SKM-1 (cell line): ENCODE data around the gene RERE.

Source experiments
- DNase-seq: peaks from one replicate; lab custom pipeline; 2025; ENCODE audit not compliant: unreplicated experiment; lab: John Stamatoyannopoulos, UW

The RERE gene

DNA sequence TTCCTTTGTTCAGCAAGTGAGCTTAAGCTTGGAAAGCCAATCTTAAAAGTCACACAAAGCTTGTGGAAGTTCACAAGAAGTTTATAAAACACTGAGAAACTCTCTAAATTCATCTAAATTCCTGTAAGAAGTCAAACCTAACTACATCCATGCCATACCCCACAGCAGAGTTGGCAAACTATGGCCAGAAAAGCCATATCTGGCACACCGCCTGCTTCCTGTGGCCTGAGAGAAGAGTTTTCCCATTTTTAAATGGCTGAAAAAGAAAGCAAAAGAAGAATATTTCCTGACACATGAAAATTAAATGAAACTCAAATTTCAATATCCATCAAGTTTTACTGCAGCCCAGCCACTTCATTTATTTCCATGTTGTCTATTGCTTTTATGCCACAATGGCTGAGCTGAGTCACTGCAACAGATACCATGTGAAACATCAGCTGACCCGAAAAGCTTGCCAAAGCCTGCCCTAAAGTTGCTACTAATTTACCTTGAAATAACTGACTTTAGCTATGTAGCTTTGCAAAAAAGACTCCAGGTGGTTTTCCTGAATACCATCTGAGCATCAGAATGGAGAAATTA, 262.4 kb downstream of the RERE start:
- DNase-seq, result no peak

DNA sequence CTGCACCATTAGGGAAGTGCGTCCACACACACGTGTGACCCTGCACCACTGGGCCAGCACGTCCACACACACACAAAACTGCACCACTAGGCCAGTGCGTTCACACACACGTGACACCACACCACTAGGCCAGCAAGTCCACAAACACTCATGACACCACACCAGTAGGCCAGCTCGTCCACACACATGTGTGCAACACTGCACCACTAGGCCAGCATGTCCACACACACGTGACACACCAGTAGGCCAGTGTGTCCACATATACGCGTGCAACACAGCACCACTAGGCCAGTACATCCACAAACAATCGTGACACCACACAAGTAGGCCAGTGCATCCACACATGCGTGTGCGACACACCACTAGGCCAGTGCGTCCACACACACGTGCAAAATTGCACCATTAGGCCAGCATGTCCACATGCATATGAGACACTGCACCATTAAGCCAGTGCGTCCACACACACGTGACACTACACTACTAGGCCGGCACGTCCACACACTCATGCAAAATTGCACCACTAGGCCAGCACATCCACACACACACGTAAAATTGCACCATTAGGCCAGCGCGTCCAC, 264.5 kb downstream of the RERE start:
- DNase-seq, result no peak

DNA sequence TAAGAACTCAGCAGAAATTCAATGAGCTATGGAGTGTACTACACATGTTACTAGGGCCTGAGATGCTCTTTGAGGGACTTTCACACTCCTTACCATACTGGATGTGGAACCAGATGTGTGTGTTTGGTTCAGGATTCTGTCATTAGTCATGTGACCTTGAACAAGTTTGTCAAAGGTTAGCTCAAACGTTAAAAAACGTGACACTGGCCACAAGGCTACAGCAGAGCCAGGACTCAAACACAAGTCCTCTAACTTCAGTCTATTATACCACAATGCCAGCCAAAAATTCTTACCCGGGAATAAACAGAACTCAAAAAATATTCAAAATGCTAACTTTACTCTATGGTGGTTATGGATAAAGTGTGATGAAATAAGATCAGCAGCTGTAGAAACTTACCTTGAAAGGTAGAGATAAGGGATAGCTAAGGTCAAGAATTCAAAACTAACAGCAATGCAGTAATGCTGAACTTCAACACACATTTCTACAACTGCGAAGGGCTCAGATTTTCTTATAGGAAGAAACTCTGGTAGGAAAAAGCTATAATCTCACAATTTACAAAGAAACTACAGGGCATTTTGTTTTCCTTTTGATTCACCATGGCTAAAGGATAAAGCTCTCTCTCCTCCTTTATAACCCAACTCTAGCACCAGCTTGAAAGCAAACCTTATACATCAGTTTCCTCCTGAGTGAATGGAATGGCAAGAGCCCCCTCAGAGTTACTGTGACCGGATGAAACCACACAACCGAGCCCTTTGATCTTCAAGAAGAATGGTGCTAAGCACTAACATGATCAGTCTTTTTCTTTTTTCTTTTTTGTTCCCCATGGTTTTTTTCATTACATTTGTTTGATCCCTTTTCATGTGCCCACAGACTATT, 265.6 kb downstream of the RERE start:
- no peak for DNase-seq

DNA sequence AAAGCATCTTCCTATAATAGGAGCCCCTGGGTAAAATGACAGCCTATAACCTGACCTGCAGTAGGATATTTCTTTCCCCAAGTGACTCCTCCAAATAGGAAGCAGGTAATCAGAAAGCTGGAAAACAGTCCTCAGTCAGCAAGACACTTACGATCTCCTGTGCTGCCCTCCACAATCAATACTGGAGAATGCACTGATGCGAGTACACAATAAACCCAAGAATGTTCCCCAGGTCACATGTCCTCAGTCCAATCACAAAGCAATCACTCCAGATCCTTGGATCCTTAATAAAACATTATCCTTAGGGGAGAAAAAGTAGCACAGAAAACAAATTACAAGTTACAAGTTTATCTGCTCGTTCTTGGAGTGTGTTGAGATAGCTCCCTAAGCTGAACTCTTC, 266.4 kb downstream of the RERE start:
- no peak for DNase-seq

DNA sequence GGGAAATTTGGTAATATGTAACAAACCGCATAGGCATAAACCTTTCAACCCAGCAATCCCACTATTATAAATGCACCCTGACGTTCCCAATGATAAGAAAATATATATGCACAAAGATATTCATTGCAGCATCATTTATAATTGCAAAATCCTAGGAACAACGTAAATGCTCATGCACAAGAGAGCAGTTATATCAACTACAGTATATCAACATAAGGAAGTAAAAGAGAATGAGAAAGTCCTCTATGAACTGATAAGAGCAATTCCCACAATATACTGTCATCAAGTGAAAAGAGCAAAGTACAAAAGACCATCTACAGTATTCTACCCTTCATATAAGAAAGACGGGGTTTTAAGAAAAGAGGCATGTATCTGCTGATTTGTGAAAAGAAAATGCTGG, 269.6 kb downstream of the RERE start:
- DNase-seq, result no peak

DNA sequence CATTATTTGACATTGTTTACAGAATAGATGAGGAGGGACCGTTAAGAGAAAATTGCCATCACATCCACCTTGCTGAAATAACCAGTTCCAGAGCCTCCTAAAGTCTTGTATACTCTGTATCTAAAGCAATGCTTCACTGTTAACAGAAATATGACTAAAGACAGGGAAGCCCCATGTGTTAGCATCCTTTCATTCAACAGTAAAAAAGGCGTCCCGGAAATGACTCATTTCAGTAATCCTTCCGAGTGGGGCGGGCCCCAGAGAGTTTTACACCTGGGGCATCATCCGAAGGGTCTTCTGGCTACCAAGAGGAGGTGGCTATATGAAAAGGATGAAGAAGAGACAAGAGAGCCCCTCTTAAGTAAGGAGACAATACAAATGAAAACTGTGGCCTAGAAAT, 272.4 kb downstream of the RERE start:
- no peak for DNase-seq

DNA sequence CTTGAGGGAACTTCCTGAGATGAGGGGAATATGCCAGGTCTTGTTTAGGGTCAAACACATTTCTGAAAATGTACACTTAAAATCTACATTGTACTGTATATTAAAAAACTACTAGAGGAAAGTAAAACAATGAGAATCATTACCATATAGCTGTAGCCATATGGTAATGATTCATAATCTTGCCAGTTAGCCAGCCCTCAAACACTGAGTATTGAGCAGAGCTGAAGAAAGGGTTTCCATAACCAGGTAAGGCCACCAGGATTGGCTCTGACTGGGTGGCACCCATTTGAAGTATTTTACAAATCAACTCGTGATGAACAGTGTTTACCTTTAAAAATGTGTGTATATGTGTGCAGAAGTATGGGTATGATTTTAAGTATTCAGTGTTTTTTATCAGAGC, 272.8 kb downstream of the RERE start:
- no peak for DNase-seq

DNA sequence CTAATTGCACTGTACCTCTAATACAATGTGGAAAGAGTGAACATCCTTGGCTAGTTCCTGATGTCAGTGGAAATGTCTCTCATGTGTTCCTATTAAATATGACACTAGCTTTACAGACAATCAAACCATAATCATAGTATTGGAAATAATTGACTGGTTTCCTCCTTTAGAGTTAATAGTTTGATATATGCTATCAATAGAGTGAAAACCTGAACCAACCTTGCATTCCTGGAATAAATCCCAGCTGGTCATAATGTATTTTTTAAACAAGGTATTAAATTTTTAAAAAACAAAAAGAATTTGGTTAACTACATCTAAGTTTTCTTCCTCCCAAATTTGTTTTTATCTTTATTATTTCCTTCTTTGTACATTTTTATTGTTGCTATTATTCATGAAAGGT, 273.5 kb downstream of the RERE start:
- DNase-seq, result no peak

DNA sequence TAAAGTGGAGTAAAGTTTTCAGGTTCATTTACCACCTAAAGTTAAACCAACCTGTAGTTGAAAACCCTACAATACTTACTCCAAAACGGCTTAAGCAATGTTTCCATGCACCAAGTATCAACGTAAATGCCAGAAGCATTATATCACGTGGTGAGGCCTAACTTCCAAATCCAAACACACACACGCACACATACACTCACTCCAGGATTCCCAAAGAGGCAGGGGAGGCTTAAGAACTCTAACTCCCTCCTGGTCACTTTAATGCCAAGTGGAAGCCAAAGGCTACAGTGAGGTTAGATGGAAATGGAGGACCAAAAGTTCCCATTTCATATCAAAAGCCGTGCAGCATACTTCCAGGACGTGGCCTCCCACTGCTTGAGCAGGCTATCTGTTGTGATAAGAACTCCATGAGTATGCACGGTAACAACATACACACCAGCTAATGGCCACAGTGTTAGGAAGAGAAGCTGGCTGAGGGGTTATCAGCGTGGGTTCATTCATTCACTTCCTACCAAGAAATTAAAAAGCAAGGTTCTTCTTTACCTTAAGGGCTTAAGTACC, 275.4 kb downstream of the RERE start:
- no peak for DNase-seq

DNA sequence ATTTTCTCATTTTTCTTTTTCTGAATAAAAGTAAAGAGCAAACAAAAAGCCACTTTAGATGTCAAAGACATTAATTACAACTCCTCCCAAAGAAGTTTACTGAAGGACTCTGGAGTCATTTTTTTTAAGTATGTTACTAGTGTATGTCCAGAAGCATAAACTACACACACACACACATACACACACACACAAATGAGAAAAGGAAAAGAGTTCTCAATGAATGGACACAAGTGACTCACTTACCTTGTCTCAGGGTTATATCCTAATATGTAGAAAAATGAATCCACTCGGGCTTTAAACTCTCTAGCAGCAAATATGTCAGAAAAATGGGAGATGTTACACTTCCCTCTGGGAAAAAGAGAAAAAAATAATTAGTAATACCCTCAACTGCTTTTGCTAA, 276.5 kb downstream of the RERE start:
- DNase-seq, result no peak

DNA sequence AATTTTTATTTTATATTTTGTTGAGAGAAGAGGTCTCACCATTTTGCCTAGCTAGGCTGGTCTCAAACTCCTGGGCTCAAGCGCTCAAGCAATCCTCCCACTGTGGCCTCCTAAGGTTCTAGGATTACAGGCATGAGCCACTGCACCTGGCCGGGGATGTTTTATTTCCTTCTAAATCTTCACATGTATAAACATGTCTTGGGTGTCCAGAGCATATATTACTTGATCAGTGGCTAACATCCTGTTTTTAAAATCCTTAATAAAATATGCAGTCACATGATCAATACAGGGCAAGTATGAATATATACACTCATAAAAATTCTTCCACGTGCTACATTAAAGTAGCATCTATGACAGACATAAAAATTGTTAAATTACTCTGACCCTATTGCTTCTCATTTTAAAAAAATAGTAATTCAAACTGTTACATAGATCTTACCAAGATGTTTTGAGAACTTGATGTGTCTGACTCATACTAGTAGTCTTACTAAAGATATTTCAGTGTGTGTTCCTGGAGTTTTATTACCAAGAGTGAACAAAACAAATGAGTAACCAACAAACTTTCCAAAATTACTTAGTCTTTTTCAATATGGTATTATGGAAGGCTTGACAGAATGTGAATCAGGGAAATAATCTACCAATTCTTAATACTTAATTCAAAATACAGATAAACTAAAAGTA, 277.0 kb downstream of the RERE start:
- no peak for DNase-seq

DNA sequence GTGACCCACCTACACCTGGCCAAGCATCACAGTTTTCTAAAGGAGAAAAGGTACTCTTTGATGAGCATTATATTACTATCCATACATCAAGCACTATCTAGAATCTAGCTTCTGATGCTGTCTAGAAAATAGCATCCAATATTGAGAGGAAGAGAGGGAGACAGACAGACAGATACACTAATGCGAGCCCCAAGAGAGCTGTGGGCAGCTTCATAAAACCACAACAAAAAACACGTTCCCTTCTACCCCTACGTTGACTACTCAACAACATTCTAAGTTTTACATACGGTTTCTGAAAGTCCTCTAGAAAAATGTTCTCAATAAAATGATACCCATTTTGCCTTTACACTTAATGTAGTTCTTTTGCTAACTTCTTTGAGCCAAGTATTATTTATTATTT, 277.8 kb downstream of the RERE start:
- no peak for DNase-seq

DNA sequence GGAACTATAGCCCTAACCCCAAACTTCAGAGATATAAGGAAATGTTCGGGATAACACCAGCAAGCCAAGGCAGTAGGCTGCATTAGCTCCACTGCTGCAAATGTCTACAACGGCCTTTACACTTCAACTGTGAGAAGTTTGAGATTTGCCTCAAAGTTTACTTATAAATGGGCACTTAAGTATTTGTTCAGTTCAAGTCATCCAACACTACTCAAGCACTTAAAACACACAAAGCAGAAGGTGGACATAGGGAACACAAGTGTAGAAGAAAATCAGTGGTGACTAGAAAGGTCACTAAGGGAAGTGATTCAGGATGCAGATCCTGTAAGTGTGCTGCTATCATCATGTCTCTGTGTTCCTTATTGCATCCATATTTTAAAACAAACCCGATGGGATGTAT, 278.9 kb downstream of the RERE start:
- DNase-seq, result no peak

DNA sequence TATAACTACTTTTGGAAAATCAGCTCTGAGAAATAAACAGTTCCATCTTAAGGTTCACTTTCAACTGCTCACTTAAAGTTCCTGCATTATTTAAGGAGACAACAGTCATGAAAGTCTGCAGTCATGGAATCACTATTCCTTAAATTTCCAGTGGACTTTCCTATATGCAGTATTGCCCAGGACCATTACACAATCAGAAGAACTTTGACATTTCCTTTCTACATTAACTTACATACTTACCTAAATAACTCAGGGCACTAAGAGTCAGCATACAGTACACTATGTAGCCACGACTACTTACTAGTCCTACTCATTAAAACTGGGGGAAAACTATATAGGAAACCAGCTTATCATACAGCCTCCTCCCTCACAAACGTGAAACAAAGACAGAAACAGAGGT, 279.4 kb downstream of the RERE start:
- DNase-seq, result no peak

DNA sequence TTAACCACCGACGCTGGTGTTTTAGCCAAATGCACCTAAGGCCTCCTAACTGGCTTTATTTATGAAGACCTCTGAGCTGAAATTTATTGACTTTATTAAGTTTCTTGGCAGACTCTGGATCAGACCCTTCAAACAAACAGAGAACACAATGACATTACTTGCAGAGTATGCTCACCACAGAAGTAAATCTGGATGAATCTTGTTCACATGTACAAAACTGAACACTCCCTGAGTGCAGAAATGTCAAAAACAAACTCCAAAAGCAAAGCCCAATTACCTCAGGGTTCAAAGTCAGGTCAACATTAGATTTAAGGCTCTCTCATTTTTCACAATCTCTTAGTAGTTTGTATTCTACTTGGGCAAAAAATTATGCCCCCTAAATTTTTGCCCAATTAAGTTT, 280.9 kb downstream of the RERE start:
- DNase-seq, result no peak

DNA sequence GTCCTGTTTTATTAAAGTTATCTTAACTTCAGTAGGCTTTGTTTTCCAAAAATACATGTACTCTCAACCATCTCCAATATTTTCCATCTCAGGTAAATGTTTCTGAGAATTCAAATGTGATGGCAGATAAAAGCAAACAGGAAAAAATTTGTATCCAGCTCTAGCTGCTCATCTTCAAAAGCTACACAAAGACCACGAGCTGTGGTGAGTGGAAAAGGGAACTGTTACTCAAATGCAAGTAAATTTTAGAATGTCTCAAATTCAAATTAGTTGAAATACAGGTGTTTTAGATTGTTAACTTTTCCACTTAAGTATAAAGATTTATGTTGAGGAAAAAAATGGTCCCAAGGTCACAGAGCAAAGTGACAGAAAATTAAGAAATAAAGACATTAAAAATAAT, 283.5 kb downstream of the RERE start:
- no peak for DNase-seq

DNA sequence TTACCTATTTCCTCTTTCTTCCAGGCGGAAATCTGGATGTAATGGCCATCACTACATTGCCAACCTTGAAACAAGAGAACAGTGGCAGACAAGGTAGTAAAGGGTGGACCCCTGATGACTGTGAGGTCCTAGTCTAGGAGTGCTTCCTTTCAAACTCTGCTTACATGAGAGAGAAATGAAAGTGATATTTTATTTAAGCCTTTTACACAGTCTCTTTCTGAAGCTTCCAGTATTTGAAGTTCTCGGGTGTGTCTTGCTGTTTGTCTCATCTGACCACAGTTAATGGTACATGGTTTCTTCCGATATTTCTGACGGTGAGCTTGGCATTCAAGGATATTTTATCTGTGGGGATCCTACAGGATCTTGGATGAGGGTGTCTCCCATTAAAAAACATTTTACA, 284.3 kb downstream of the RERE start:
- DNase-seq, result no peak

DNA sequence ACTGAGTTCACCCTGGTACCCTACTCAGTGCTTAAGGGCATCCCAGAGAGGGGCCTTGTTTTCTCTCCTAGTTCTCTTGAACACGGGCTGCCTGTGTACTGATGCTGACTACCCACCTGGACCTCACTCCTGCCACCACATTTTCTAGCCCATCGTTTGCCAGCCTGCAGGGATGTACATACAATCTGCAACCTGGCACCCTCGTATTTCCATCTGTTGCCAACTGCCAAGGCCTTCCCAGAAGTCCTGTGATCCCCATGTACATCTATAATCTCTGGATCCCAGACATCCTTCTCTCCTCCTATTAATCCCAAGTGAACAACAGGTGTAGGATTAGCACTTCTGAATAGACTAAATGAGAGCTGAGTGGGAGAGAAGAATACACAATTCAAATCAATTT, 287.5 kb downstream of the RERE start:
- no peak for DNase-seq

DNA sequence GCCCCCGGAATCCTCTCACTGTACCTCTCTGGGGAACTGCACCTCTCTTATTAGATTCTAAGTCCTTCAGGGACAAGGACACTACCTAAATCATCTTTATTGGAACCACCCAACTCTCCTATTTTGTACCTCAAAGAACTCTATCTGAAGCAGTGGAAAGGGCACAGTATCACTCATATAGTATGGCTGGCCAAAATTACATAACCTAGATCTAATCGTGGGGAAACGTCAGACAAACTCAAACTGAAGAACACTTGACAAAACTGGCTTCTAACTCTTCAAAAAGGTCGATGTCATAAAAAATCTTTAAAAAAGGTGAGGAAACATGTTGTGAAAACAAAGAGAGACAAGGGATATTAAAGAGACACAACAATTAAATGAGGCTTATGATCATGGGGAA, 289.5 kb downstream of the RERE start:
- DNase-seq, result no peak

DNA sequence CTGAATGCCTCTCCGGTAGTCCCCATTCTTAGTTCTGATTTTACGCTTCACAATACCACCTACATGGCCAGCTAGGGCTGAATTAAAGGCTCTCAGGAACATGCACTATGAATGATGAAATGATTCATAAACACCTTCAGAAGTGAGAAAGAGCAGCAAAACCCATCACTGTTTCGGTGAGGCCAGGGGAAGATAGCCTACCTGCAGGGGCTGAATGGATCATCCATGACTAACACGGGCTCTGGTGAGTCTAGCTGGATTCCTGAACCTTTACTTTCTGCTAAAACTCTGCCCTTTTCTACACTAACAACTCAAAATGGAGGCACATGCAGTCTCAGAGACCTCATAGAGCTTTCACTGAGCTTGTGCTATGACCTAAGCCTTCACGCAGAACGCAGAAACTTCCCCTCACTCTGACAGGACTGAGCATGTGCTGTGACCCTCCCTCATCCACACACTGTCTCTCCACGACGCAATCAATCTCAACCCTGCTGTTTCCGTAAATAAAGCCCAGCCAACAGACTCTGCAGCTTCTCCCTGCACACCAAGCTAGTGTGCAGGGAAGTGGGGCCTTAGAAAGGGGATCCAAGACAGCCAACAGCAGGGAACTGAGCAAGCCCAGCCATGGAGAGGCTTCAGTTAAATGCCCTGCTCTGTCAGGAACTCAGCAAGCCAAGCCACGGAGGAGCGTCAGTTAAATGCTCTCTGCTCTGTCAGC, 291.7 kb downstream of the RERE start:
- DNase-seq, result peak; percentile 89

DNA sequence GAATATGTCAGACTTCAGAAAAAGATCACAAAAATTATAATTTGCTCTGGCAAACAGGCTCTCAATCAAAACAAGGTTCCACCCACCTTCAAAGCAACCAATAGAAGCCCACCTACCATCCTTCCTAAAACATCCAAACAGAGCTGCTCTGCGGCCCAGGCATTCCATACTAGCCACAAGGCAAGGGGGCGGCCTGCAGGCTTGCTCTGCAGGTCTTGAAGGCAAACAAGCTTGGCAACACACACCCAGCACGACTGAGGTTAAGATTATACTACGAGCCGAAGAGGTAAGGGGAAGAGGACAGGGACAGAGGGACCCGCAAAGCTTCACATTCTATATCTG, 292.3 kb downstream of the RERE start:
- no peak for DNase-seq
